HG02973 (cell line): ENCODE data around the gene B4GALNT2.
"Not testable (repeated sequence)": the region's sequence is repeated elsewhere in the genome, so short reads cannot be mapped to it uniquely, and the experiment has no call there.

Experiments
- ATAC-seq: cut with Tn5 transposase; IDR thresholded peaks from one replicate; pipeline ENCODE4 v1.9.1; 2021; ENCODE audit warnings: moderate library complexity; ENCODE audit not compliant: unreplicated experiment

B4GALNT2 gene, protein sequence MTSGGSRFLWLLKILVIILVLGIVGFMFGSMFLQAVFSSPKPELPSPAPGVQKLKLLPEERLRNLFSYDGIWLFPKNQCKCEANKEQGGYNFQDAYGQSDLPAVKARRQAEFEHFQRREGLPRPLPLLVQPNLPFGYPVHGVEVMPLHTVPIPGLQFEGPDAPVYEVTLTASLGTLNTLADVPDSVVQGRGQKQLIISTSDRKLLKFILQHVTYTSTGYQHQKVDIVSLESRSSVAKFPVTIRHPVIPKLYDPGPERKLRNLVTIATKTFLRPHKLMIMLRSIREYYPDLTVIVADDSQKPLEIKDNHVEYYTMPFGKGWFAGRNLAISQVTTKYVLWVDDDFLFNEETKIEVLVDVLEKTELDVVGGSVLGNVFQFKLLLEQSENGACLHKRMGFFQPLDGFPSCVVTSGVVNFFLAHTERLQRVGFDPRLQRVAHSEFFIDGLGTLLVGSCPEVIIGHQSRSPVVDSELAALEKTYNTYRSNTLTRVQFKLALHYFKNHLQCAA

DNA sequence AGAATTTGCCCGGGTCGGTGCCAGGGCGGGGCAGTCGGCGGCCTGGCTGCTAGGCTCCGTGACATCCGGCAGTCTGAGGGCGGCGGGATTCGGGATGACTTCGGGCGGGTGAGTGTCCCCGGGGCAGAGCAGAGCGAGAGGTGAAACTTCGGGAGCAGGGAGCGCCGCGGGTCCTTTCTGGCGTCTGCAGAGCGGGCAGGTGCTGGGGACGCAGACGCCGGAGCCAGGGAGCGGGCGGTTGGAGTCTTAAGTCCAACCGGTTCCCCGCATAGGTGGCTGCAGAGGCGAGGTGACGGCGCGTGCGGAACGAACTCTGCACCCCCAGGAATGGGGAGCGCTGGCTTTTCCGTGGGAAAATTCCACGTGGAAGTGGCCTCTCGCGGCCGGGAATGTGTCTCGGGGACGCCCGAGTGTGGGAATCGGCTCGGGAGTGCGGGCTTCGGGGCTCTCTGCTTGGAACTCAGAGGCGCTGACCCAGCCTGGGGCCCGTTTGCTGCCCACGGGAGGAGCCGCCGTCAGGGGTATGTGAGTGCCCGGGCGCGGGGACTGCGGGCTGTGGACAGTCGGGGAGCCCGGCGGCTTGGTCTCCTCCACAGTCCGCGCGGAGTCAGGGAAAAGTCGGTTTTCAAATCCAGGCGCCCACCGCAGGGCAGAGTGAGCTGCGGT, at the start of gene B4GALNT2:
TSS of gene B4GALNT2 (plus strand) at position 71 of the 666 bp plus-strand sequence. CDS start at position 95, 24 bp downstream.
- ATAC-seq, result no peak

DNA sequence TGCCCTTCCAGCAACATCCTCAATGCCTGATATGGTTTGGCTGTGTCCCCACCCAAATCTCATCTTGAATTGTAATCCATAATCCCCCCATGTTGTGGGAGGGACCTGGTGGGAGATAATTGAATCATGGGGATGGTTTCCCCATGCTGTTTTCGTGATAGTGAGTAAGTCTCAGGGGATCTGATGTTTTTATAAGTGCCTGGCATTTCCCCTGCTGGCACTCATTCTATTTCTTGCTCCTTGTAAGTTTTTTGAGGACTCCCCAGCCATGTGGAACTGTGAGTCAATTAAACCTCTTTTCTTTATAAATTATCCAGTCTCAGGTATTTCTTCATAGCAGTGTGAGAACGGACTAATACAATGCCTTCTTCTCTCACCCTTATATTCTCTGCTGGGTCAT, 47.5 kb upstream of the B4GALNT2 start:
- ATAC-seq, result not testable (repeated sequence)

DNA sequence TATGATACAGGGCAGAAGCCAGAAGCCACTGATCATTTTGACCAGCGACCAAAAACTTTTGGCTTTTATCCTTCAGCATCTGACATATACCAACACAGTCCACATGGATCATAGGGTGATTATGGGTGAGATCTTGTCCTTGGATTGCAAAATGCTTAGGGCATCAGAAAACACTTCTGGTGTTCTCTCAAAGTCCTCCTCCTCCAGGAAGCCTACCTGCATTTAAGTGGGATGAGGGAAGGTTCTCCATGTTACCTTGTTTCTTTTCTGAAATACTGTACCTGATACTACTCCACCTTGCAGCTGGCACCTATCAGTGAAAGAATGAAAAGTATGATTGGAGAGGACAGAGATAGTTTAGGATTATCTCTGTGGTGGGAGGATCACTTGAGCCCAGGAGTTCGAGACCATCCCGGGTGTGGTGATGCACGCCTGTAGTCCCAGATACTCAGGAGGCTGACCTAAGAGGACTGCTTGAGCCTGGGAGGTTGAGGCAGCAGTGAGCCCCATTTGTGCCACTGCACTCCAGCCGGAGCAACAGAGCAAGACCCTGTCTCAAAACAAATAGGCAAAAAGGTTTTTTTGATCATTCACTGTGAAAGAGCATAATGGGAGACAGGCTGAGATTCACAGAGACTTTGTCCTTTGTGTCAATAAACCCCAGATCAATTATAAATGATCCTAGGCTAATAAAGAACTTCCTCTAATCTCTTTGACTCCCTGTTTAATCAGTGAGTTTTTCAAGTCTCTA, 46.8 kb upstream of the B4GALNT2 start:
- ATAC-seq, result no peak

DNA sequence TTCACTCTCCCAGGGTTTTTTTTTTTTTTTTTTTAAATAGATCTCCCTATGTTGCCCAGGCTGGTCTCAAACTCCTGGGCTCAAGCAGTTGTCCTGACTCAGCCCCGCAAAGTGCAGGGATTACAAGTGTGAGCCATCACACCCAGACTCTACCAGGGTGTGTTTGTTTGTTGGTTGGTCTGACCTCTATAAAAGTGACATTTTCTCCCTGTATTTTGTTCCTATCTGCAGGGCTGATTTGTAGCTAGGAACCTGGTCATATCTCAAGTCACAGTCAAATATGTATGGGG, 46.3 kb upstream of the B4GALNT2 start:
- ATAC-seq, result no peak

DNA sequence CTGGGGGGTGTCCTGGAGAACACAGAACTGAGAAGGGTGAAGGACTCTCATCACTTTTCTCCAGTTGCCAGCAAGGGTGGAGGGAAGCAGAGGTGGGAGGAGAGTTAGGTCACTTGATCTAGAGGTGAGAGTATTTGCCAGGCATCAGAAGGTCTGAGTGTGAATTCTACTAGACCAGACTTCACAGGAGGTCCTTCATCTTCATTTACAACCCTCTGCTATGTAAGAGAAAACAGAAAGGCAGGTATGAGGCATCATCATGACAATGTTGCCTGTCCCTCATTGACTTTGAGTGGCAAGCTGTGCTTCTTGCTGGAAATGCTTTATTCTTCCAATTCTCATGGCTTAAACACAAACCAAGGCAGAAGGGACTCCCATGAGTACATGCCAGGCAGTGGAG, 45.9 kb upstream of the B4GALNT2 start:
- no peak for ATAC-seq

DNA sequence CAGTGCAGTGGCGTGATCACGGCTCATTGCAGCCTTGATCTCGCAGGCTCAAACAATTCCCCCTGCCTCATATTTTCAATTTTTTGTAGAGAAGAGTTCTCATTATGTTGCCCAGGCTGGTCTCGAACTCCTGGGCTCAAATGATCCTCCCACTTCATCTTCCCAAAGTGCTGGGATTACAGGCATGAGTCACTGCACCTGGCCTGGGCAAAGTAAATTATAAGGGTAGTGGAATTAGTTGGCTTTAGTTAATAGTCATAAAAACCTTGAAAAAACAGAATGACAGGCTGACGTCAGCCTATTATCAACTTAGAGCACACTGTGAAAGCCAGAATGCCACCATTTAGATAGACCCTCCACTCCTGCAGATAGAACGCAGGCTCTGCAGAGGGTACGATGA, 43.5 kb upstream of the B4GALNT2 start:
- no peak for ATAC-seq

DNA sequence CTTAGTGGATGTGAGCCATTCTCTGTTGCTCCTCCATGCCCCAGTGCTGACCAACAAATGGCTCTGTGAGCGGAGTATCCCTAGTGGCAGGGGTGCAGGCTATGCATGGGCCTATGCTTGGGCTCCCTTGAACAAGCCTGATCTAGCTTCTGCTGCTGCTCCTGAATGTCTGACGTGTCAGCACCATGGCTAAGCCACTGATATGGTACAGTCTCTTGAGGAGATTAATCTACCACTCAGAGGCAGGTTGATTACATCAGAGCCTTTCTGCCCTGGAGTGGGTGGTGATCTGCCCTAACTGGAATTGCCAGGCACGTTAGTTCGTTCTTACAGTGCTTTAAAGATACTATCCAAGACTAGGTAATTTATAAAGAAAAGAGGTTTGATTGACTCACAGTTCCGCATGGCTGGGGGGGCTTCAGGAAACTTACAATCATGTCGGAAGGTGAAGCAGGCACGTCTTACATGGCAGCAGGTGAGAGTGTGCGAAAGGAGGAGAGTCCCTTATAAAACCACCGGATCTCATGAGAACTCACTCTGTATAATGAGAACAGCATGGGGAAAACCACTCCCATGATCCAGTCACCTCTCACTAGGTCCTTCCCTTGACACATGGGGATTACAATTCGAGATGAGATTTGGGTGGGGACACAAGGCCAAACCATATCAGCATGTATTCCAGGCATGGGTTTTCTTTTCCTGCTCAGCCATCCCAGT, 41.5 kb upstream of the B4GALNT2 start:
- ATAC-seq, result no peak

DNA sequence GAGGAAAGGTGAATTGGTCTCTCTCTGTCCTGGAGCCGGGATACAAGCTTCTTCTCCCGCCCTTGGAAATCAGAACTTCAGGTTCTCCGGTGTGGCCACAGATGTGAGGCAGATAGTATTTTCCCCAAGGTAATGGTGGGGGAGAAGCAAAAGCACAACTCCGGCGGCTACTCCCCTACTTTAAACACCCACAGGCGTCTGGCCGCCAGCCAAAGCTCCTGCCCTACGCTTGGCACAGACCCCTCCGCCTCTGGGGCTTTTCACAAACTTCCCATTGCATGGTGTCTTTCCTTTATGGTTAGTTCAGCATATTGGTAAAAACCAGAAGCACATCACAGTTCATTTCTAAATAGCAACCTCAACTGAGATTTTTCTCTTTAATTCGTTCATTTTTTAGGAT, 39.4 kb upstream of the B4GALNT2 start:
- no peak for ATAC-seq

DNA sequence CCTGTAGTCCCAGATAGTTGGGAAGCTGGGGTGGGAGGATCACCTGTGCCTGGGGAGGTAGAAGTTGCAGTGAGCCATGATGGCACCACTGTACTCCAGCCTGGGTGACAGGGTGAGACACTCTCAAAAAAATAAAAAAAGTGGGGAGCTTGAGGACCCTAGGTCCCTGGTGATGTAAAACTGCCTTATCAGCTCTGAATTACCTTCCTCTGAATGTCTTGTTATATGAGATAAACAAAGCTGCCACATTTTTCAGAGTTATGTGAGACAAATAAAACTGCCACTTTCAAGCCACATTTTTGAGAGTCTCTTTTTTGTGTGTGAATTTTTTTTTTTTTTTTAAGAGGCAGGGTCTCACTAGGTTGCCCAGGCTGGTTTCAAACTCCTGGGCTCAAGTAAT, 32.0 kb upstream of the B4GALNT2 start:
- ATAC-seq, result no peak

DNA sequence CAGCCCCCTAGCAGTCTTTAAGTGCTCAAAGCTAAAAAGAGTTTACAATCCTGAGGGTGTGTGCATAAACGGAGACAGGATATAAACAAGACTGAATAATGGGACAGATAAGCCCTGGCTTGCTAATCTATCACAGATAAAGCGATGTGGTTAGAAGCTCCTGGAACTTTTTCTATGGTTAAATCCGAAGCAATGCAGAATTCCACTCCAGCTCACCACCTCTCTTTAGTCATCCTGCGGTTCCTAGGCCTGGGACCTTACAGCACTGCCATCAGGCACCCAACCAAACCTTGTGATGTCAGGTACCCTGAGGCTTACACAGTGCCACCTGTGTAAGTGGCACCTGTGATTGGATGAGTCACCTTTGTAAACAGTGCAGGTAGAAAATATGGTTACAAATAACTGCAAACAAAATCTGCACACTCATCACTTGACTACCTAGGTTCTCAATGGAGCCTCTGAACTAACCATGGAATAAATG, 31.5 kb upstream of the B4GALNT2 start:
- no peak for ATAC-seq

DNA sequence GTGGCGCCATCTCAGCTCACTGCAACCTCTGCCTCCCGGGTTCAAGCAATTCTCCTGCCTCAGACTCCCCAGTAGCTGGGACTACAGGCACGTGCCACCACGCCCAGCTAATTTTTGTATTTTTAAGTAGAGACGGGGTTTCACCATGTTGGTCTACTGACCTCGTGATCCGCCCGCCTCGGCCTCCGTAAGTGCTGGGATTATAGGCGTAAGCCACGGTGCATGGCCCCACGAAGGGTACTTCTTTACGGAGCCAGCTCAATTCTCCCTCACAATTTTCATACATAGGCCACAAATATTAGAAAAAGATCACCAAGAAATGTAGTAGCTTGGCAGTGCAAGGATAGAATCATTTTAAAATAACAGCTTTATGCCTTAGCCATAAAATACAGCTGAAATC, 29.2 kb upstream of the B4GALNT2 start:
- not testable (repeated sequence) for ATAC-seq

DNA sequence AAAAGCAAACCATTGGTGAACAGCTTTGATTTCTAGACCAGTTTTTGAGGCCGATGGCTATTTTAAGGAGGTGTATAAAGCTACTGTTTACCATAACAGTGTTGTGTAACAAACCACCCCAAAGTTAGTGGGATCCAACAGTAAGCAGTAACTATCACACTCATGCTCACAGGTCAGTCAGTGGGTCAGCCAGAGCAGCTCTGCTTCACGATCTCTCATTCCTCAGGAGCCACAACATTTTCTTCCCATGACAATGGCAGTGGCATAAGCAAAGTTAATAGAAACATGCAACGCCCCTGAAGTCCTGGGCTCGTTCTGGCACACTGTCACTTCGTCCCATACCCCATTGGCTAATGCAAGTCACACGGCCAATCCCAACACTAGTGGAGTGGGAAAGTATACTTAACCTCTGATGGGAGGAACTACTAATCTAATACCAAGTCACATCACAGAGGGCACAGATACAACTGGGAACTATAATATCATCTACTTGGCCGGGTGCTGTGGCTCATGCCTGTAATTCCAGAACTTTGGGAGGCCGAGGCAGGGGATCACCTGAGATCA, 28.0 kb upstream of the B4GALNT2 start:
- ATAC-seq, result no peak

DNA sequence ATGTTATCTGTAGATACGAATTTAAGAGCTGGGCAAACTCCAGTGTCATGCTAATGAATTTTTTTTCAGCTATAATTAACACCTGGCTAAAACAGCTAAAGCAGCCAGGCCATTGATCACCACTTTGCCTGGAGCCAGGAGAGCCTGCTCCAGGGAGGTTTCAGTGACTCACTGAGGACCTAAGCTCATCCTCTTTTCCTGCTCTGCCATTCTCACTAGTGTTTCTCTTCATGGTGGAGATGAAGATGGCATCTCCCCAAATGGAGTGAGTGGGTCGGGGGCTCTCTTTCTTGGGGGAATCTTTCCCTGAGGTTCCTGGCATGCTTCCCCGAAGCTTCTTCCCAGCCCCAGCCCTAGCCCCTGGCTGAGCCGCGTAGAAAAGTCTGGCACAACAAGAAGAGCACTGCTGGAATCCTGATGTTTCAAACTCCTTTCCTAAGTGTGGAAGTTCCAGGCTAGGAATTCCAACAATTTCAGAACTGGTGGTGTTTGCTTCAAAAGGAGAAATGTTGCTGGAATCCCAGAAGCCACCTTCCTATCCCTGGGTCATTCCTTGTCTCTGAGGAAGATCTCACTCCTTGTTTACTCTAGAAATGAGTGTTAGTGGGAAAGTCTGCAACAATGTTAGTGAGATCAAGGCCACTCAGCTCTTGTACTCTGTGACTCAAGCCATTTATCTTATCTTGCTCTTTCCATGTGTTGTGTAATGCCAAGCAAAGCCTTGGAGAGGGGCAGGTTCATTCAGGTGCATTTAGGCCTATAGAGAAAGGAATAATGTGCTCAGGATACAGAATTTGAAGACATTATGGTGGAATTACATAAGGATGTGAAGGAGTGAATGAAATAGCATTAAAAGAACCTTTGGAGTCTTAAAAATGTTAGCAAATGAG, 26.0 kb upstream of the B4GALNT2 start:
- ATAC-seq, result no peak

DNA sequence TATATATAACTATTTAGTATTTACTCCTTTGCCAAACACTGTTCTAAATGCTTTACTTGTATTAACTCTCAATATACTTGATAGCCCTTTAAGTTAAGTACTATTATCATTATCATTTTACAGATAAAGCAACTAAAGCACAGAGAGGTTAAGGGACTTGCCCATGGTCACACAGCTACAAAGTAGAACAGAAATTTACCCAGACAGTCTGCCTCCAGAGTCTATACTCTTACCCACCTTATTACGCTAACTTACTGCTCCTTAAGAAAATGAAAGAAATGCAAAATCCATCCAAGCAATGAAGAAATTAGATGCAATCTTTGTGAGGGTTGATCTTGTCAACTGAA, 25.4 kb upstream of the B4GALNT2 start:
- ATAC-seq, result no peak

DNA sequence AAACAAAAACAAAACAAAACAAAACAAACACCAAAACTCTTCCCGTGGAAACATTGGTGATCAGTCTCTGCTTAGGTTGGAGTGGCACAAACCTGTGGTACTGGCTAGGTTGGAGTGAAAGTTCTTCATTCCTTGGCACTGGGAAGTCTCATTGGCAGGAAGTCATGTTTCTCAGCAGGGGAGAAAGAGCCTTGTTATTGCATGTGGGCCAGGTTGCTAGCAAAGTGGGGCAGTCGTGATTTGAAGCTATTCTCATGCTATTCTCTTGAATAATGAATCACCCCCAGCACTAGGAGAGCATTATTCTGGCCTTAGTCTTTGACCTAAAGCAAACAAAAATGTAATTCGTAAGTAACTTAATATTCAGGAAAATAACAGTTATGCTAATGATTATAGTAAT, 24.3 kb upstream of the B4GALNT2 start:
- ATAC-seq, result no peak

DNA sequence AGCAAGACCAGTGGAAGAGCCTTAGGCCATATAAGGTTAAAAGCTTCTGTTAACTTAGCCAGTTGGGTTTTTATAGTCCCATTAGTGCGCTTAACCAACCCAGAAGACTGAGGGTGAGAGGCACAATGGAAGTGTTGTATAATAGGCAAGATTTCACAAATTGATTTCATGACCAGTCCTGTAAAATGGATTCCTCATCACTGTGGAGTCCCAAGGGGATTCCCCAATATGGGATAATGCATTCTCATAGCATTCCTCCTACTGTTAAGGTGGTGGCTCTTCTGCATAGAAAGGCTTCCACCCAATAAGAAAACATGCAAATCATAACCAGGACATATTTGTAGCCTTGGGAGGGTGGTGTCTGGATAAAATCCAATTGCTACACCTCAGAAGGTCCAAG, 22.1 kb upstream of the B4GALNT2 start:
- ATAC-seq, result no peak

DNA sequence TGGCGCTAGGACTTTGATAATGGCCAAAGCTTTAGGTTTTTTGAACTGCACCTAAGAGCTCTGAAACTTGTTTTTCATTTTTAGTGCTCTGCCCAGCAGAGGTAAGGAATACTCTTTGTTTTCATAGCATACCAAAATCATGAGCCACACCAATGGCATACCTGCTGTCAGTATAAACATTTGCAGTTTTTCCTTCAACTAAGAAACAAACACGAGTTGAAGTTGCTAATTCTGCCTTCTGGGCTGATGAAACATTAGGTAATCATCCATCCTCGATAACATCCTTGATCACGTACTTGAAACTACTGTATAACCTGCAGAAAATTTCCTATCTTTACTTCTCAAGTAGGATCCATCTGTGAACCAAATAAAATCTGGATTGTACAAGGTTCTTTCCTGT, 20.6 kb upstream of the B4GALNT2 start:
- ATAC-seq, result no peak

DNA sequence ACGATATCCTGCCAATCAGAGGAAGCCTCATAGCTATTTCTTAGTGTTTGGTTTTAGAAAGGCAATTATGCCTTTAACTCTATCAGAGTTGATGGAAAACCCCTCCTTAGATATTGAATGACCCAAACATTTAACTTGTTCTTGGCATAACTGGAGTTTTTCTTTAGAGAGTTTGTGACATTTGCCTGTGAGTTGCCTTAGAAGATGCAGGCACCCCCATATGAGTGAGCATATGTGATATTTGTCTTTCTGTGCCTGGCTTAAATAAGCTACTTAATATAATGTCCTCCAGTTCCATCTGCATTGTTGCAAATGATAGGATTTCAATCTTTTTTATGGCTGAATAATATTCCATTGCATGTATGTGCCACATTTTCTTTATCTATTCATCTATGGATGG, 19.6 kb upstream of the B4GALNT2 start:
- no peak for ATAC-seq

DNA sequence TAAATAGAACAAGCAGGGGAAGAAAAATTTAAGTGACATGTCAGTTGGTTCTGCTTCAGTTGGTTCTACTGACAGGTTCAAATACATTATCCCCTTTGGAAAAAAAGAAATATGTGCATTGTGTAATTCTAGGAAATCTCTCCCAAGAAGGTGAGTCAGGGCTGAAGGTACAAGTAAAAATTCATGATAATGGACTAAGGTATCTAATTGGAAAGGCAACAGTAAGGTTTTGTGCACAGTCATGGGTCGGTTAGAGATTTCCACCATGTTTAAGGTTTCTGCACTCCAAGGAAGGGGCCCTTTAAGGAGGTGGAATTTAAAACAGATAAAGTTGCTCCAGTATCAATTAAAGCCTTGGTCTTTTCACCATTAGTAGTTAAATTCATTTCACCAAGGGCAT, 17.9 kb upstream of the B4GALNT2 start:
- ATAC-seq, result no peak
